ENCODE data around the gene ADCY4. TPM values are rescaled to one million over a fixed set of nuclear protein-coding genes. Genes with fewer than 3 reads are reported as not detected.
"Not testable (repeated sequence)": the region's sequence is repeated elsewhere in the genome, so short reads cannot be mapped to it uniquely, and the experiment has no call there.

ADCY4 gene
- total and polyA plus RNA-seq, 10 of the 15 experiments (the other 5 are each of a cell fraction or from before 2014, with no cell fraction given): 0.05 to 0.87 (median 0.21) TPM; not detected in 1

- peaks cover 15% of the 10 kb centered on the region for H3K4me1 ChIP-seq (ENCODE audit: control insufficient read depth, insufficient read depth, low read length)
Measured at GRCh38 chr14:24329073-24329663, 5.7 kb downstream of the ADCY4 start.

GRCh38 chr14:24327914-24328313 lies 7.0 kb downstream of the ADCY4 start:
- H3K79me2 ChIP-seq (ENCODE audit: control insufficient read depth, insufficient read depth, low read length); H3K27me3 ChIP-seq (replicated peaks in 1 of 2; ENCODE audit: control insufficient read depth in 2 of 2, insufficient read depth in 2 of 2, low read length in 1 of 2); H3K9me3 ChIP-seq (replicated peaks; ENCODE audit: control insufficient read depth, insufficient read depth, low read length); H4K20me1 ChIP-seq (ENCODE audit: control insufficient read depth, insufficient read depth); H3K4me3 ChIP-seq; H3K4me2 ChIP-seq (ENCODE audit: control insufficient read depth, insufficient read depth); ATAC-seq; H3K36me3 ChIP-seq (ENCODE audit: control insufficient read depth in 2 of 2, insufficient read depth in 2 of 2, low read length in 1 of 2); H3K27ac ChIP-seq (ENCODE audit: control insufficient read depth, insufficient read depth); H2AFZ ChIP-seq (ENCODE audit: control insufficient read depth, low read depth, low read length); H3K4me1 ChIP-seq (ENCODE audit: control insufficient read depth, insufficient read depth, low read length); DNase-seq (ENCODE audit: low read depth, low spot score); in situ Hi-C loops (cut with MboI); H3K9ac ChIP-seq (ENCODE audit: control insufficient read depth, insufficient read depth, low read length); FAIRE-seq; BruUV-seq (replicated peaks): not testable (repeated sequence)
- TF ChIP-seq ATF7 (IDR thresholded peaks at IDR 0.05; ENCODE audit: low read depth): peak; percentile 35; the same call in 1 of the 2 replicates
- TF ChIP-seq CREM (IDR thresholded peaks at IDR 0.05; ENCODE audit: low read depth): peak; percentile 42; the same call in 1 of the 2 replicates
- TF ChIP-seq CTCF (IDR thresholded peaks at IDR 0.05 in 2 of 3, conservative IDR thresholded peaks at IDR 0.05 in 1 of 3; ENCODE audit: control insufficient read depth in 2 of 3, extremely low read depth in 1 of 3, insufficient read depth in 1 of 3, low read depth in 3 of 3, low read length in 3 of 3): 0 out of 6 replicates have a peak, but pooled peaks of 2 of the 3 experiments have one; percentile 16 to 42
- CTCF ChIA-PET: interaction anchor here (0.8 to 16.6 kb wide), 7 partner anchors 11 to 112 kb away, joined by 3 to 452 read pairs (median 11); partner anchors contain the start of genes CBLN3, CIDEB, KHNYN and LTB4R
- intact Hi-C loops (cut with micrococcal nuclease; ENCODE audit: unreplicated experiment): loop anchor here (1.0 kb wide), 2 partner anchors 103 to 108 kb away; no protein-coding TSS in a partner anchor
- WGBS (ENCODE audit: insufficient coverage, insufficient replicate concordance, low lambda C conversion rate, missing lambda C conversion rate): 2% methylated on average over 9 of the region's 9 CpGs
- RAD21 ChIA-PET (ENCODE audit: unreplicated experiment): interaction anchor here (1.1 to 3.9 kb wide), 4 partner anchors 17 to 104 kb away, joined by 3 to 26 read pairs (median 4); partner anchors contain the start of gene TINF2
- POLR2A ChIA-PET: interaction anchor here (0.9 to 1.4 kb wide), 2 partner anchors 15 to 38 kb away, joined by 4 read pairs; no protein-coding TSS in a partner anchor
- SMC1A ChIA-PET (ENCODE audit: uncharacterized antibody, unreplicated experiment): interaction anchor here (0.7 to 2.1 kb wide), 4 partner anchors 104 to 220 kb away, joined by 3 to 11 read pairs (median 4); no protein-coding TSS in a partner anchor

More at GRCh38 chr14:24329073-24329663, 5.7 kb downstream of the ADCY4 start:
- in situ Hi-C loops (cut with MboI): no loop called here
- RAD21 ChIA-PET (ENCODE audit: unreplicated experiment): interaction anchor here (3.9 kb wide), 1 partner anchor 102 kb away, joined by 26 read pairs; no protein-coding TSS in a partner anchor
- WGBS (ENCODE audit: insufficient coverage, insufficient replicate concordance, low lambda C conversion rate, missing lambda C conversion rate): 55% methylated on average over 12 of the region's 12 CpGs
- CTCF ChIA-PET: interaction anchor here (0.8 to 16.6 kb wide), 6 partner anchors 10 to 110 kb away, joined by 3 to 452 read pairs (median 13); partner anchors contain the start of genes CBLN3, KHNYN, RIPK3 and SDR39U1
- POLR2A ChIA-PET: no interaction called here
- intact Hi-C loops (cut with micrococcal nuclease; ENCODE audit: unreplicated experiment): no loop called here
- FAIRE-seq: no peak
- Histone ChIP-seq H3K79me2 (ENCODE audit: control insufficient read depth, insufficient read depth, low read length) (no peaks in the 10 kb centered on the region), H3K4me3 (no peak overlapping the region), H4K20me1 (ENCODE audit: control insufficient read depth, insufficient read depth) (no peaks in the 10 kb centered on the region), H3K4me2 (ENCODE audit: control insufficient read depth, insufficient read depth) (no peak overlapping the region), H3K27me3 (replicated peaks in 1 of 2; ENCODE audit: control insufficient read depth in 2 of 2, insufficient read depth in 2 of 2, low read length in 1 of 2) (peaks cover 2 to 6% of the 10 kb centered on the region in 2 experiments; a peak in 3 of 4 replicates), H2AFZ (ENCODE audit: control insufficient read depth, low read depth, low read length) (no peak overlapping the region), H3K9ac (ENCODE audit: control insufficient read depth, insufficient read depth, low read length) (no peak overlapping the region), H3K36me3 (ENCODE audit: control insufficient read depth in 2 of 2, insufficient read depth in 2 of 2, low read length in 1 of 2) (no peaks in the 10 kb centered on the region), H3K9me3 (replicated peaks; ENCODE audit: control insufficient read depth, insufficient read depth, low read length) (no peaks in the 10 kb centered on the region), H3K27ac (ENCODE audit: control insufficient read depth, insufficient read depth) (no peak overlapping the region)
- BruUV-seq (replicated peaks): no TSS peak
- TF ChIP-seq CBX5 (IDR thresholded peaks at IDR 0.05; ENCODE audit: low read depth): no peak
- no peak for TF ChIP-seq NRF1 (conservative IDR thresholded peaks at IDR 0.05; ENCODE audit: low read depth, low read length)
- DNase-seq (ENCODE audit: low read depth, low spot score): no peak
- no peak for ATAC-seq
- SMC1A ChIA-PET (ENCODE audit: uncharacterized antibody, unreplicated experiment): interaction anchor here (0.9 to 2.1 kb wide), 2 partner anchors 102 to 108 kb away, joined by 4 to 11 read pairs; no protein-coding TSS in a partner anchor
